GM18508 (cell line): ENCODE measurements around the gene LPCAT3.
A peak's percentile ranks its signal among the peaks of the same experiment; 100 is the strongest.

ENCODE experiments used
- ATAC-seq: cut with Tn5 transposase; IDR thresholded peaks from one replicate; pipeline ENCODE4 v1.9.1; 2021; ENCODE audit warnings: moderate number of reproducible peaks; ENCODE audit not compliant: insufficient read depth, unreplicated experiment

Gene LPCAT3

DNA sequence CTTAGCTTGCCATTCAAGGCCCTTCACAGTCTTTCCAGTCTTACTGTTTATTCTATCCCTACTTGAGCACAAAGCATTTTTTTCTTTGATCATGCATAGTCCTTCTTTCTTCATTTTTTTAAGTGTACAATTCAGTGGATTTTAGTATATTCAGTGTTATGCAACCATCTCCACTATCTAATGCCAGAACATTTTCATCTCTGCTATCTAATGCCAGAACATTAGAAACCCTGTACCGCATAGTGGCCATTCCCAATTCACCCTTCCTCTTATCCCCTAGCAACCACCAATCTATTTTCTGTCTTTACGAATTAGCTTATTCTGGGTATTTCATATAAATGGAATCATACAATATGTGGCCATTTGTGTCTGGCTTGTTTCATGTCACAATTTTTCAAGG is 13.4 kb downstream of the LPCAT3 start:
- ATAC-seq, result no peak

DNA sequence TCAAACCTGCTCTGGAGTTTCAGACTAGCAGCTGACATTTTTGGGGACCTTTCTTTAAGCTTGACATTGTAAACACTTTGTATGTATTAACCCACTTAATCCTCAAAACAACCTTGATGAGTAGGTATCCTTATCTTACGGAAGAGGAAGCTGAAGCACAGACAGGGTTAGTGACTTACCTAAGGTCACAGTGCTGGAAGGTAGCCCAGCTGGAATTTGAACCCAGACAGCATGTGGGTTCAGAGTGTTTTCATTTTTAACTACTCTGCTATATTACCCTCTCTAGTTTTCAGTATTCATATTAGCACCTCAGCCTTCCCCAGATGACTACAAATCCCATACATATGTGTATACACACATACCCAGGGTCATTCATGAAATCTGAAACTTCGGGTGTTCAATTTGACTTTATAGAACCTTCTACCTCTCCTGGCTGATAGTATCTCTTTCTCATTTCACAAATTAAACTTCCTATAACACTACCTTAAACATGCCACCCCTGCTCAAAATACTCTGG is 13.9 kb downstream of the LPCAT3 start:
- no peak for ATAC-seq

DNA sequence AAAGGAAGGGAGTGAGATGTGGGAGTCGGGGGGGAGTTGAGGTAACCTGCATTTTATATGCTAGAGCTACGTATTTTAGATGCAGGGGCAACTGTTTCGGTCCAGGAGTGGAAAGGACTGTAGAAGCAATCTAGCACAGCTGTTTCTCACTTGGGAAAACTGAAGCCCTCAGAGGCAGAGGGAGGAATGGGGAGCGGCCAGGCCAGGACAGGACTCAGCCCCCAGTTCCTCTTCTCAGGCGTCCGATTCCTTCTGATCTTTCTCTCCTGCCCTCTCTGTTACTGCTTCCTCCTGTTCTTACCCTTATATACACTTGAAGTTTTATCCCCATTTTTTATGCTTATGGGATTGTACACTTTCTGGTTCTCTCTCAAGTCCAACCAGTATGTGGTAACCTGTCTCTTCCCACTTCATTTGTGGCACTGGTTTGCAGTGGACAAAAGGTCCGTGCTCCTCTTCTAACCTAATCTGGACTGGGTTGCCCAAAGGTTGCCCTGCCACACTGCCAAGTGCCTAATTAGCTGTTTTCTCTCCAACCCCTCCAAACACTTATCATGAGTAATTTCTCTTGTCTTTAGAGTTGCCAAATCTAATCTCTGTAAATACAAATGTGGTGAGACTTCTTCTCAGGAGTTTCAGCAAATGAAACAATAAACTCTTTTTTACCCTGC is 16.2 kb downstream of the LPCAT3 start:
- no peak for ATAC-seq

DNA sequence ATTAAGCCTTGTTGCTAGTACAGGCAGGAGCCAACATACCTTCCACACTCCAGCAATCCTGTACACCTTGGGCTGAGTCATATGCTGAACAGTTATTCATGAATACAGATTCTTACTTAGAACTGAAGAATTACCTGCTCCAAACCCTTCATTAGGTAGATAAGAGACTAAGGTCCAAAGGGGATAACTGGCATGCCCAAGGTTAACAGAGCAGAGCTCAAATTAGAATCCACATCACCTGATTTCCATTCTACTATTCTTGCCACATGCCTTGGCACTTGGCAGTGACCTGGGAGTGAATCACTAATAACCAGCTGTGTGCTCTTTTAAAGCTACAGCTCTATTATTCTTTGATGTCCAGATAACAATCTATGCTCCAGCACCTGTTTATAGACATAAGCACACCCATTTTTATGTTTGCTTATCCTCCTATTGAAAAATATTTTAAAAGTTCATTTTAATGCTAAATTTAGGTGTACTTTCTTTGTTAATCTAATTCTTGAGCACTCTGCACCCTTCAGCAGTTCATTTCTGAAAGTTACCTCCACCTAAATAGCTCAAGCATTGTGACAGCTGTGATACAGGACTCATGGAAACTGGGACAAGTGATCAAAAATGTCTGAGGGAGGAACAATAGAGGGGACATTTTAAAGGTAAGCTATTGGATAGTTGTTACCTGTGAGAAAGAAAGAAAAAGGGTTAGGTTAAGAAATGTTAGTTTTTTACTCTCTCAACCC is 19.4 kb downstream of the LPCAT3 start:
- no peak for ATAC-seq

DNA sequence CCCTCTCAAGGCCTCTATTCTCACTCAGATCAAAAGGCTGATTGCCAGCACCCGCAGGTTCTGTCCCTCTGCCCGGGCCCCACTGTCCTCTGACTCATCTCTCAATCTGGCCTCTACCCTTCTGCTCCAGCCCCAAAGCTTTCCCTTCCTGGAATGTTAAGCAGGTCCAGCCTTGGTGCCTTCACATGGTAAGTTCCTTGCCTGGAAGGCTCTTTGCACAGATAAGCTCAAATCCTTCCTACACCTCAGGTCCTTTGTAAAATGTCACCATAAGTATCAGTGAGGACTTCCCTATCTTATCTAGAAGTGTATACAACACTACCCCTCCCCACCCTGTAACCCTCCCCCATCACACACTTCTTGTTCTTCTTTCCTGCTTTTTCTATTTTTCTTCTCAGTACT is 22.2 kb downstream of the LPCAT3 start:
- ATAC-seq, result no peak

DNA sequence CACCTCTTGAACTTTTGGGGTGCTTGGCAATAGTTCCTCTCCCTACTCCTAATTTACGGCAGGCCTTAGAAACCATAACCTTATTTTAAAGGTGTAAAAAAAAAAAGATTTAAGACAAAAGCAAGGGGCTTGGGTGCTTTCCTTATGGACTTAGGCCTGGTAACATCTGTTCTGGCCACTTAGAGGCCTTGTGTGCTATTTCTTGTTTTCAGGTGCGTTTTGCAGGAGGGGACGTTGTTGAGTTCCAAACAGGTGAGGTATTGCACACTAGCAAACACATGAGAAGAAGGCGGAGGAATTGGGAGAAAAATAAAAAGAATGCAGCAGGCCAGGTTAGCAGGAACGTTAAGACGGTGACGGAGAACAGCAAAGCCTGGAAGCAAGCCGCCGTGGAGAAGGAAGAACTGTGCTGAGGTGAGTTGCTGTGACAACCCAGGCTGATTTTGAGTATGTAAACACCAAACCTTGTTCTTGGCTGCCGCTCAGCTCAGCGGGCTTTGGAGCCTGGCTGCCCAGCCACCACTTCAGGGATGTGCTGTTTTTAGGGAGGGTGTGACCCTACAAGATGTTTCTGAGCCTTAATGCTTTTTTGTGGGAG is 30.2 kb downstream of the LPCAT3 start:
- no peak for ATAC-seq

DNA sequence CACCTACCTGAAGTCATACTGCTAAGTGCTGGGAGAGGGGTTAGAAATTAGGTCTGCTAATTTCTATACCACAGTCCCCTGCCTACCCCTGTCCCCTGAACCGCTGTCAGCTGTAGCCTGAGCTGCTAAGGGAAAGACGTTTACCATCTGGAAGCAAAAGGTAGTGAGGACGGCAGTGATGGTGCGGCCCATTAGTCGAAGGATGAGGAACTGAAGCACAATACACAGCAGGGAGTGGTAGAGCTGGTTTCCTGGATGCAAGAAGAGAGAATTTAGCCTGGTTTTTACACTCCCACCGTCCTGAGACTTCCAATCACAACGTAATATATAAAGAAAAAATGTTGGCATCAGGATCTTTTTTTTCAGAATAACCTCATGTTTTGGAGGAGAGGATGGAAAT is 35.7 kb downstream of the LPCAT3 start:
- no peak for ATAC-seq

DNA sequence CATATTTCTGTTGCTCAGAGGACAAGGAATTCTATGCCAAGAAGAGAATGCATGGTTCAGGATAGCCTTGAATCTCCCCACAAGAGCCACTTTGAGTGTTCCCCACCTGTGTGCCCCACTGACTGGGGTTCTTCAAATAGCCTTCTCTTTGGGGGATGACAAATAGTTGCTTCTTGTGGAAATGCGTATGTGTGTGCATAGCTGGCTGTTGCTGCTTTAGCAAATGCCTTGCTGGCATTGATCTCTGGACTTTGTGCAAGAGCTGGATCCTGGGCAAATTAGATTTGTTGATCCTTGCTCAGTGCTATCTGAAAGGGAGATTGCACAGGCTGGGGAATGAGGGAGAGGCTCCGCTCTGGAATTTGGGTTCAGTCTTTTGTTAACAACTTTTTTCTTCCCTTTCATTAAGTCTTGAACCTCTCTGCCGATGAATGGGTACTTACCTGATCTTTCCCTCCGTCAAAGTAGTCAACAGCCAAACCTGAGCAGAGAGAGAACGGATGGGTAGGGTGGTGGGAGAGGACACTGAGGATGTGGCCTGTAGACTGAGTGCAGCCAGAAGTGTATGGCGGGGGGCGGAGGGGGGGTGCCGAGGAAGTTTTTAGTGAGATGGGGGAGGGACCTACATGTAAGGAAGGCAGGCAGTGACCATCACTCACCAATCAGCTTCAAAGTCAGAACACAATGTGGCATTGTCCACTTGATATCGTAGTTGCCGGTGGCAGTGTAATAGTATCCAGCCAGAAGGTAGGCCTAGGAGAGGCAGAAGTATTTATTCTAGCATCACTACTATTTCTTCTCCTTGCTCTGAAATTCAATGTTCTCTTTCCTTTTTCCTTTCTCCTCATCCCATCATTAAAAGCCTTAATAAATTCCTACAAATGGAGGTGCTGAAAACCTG is 36.9 kb downstream of the LPCAT3 start:
- ATAC-seq, result no peak

DNA sequence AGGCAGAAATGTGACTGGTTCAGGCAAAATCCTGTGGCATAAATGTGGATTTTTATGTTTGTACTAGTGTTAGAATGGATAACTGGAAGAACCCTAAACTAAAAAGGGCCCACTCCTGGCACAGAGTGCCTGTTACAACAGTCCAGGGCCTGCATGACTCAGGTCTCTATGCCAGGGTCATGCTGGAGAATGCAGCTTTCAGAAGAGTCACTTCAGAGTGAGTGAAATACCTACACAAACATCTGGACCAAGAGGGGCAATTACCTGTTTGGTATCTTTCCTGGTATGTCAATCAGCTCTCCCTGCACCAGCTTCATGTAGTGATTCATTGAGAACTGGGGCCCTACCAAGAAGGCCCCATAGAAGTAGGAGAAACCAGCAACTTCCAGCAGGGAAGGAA is 37.5 kb downstream of the LPCAT3 start:
- ATAC-seq, result no peak

DNA sequence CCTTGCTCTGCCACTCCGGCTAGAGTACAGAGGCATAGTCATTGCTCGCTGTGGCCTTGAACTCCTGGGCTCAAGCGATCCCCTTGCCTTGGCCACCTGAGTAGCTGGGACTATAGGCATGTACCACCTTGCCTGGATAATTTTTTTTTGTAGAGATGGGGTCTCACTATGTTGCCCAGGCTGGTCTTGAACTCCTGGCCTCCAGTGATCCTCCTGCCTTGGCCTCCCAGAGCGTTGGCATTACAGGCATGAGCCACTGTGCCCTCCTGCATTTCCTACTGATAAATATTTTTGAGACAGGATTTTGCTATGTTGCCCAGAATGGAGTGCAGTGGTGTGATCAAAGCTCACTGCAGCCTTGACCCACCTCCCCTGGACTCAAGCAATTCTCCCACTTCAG is 38.2 kb downstream of the LPCAT3 start:
- no peak for ATAC-seq

DNA sequence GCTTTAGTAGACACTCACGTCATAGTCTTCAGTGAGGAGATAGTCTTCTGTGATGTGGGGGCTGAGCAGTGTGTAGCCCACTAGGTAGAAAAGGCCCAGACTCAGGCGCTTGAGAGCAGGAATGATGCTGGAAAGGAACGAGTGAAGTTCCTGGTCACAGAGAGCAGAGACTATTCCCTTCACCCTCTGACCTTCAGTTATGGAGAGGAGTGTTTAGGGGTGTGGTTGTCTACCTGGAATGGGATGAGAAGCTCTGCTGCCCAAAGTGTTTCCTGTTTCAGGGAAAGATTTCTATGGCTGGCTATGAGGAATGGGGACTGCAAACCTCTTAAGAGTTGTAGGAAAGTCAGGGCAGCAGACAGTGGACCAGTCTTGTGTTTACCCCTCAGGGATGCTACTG is 38.8 kb downstream of the LPCAT3 start:
- no peak for ATAC-seq

DNA sequence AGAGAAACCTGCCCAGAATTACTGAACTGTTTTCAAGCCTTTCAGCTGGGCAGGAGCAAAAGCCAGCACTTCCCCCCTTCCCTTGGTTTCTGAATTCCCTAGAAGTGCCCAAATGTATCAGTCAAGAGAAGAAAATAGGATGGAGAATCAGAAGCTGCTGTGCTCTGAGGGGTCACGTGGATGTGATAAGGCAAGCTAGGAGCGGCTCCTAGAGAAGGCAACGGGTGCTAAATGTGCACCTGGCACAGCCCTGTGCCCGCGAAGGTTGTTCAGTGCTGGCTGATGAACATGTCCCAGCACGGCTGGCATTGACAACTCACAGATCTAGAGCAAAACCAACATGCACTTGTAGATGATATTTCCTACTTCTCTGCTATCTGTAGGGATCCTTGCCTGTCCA is 39.3 kb downstream of the LPCAT3 start:
- no peak for ATAC-seq

DNA sequence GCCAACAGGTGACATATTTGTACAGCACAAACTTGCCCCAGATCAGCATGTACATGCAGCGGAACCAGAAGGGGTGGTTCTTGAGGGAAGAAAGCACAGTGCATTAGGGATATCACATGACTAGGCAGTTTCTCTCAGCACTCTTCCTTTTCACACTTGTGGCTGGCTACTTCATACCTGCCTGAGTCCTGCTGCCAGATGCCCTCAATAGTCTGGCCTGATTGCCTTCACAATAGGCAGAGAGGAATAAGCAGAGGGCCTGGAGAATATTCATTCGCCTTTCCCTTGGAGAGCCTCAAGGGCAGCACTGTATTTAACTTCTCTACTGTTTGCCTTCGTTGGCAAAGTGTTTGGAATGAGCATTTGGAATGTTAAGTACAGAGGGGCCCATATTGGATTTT is 39.7 kb downstream of the LPCAT3 start:
- no peak for ATAC-seq

DNA sequence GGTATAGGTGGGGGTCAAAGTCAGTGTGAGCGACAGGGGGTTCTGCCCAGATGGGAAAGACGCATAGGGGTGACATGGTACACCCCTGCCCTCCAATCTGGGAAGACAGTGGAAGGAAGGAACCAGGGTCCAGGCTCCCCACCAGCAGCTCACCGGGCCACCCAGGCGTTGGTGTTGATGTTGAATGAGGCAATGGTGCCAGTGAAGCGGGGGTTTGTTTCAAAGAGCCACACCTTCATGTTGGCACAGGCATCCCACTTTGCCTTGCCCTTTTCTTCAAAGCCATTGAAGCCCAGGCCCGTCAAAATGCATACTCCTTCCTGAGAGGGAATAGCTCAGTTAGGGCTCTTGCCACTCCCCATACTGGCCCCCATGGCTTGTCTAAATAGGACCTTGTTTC is 40.1 kb downstream of the LPCAT3 start:
- no peak for ATAC-seq

DNA sequence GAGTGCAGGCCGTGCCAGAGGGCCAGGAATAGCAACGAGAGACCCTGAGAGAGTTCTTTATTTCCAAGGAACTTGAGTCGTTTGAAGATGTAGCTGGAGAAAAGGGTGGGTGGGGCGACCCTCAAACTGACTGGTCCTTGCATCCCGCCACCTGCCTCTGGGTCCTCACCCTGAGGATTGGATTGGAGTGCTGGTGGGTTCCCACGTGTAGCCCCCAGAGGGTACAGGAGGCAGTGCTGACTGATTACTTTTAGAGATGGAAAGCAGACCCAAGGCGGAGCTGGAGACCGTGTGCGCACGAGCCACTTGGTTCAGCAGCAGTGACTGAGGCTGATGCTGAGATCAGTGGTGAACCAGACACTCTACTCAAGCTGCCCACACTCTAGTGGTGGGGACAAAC is 40.6 kb downstream of the LPCAT3 start:
- ATAC-seq, result no peak

DNA sequence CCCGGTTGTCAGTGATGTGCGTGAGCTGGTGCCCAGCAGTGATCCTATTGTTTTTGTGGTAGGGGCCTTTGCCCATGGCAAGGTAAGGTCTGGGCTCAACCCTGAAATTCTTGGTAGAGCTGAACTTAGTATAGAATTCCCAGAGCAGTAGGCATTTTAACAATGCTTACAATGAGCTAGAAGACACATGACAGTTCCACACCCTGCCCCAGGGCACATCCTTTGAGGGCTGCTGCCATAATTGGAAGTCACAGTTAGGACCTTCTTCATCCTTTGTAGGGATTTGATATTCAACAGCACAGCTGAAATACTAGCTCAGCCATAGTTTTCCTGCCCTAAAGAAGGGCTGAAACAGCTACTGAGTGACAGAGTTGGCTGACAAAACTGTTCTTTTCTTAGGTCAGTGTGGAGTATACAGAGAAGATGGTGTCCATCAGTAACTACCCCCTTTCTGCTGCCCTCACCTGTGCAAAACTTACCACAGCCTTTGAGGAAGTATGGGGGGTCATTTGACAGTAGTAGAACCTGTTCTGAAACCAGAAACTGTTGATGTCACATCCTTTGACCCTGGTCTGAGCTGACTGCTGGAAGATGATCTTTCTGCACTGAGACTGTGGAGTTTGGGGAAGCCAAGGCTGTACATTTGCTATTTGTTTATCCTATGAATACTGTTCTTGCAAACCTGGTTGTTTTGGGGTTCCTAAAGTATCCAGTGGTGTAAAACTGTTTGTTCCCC is 42.8 kb downstream of the LPCAT3 start:
- no peak for ATAC-seq

DNA sequence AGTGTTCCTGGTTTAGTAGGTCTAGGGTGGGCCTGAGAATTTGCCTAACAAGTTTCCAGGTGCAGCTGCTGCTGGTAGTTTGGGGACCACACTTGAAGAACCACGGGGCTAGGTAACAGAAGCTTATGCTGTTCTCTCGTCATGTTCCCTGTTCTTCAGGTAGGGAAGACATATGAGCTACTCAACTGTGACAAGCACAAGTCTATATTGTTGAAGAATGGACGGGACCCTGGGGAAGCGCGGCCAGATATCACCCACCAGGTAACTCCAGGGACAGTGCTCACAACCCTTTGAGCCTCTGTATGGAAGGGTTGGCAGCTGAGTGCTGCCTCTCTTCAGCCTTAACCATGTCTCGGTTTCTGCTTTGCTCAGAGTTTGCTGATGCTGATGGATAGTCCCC is 44.1 kb downstream of the LPCAT3 start:
- no peak for ATAC-seq

DNA sequence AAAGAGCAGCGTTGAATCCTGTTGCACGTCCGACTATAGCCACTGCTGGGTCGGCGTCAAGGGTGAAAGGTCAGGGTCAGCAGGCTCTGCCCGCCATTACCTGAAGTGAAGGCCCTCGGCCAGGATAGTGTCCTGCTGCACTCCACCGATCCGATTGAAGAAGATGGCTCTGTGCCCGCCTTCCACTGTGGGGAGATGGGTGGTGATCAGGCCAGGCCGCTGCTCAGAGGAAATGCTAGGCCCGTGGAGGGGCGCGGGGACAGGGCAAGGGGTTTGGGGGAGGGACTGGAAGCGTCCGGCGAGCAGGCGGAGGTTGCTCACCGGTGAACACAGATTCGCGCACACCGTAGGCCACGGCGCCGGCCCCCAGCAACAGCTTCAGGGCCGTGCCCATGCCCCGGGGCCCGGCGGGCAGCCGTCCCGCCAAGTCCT is 48.2 kb downstream of the LPCAT3 start:
- ATAC-seq, result peak; percentile 9

DNA sequence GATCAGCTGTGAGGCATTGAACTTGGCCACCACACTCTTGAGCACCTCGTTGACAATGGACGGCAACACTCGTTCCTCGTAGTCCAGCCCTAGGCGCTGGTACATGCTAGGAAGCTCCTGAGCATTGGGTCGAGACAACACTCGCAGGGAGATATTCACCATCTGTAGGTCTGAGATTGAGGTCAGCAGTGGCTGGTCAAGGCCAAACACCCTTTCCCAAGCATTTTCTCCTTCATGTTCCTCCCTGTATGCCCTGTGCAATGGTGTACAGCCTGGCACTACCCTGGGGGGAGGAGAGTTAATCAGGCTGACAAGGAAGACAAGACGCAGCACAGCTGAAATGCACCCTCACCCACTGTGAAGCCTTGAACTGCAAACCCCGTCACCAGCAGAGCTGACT is 49.9 kb downstream of the LPCAT3 start:
- no peak for ATAC-seq

DNA sequence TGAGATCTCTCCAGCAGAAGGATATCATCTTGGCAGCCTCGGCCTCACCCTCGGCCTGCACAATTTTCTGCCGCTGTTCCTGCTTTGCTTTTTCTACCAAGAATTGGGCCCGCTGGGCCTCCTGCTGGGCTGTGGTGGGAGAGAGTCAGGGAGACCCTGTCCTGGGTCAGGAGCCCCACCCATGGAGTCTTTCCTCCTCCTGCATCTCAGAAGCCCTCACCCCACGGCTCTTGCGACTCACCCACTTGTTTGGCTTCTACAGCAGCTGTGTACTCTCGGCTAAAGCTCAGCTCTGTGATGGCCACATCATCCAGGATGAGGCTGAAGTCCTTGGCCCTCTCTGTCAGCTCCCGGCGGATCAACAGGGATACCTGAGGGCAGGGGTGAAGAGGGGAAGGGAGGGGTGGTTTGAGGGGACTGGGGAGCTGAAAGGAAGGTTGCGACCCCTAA is 50.6 kb downstream of the LPCAT3 start:
- ATAC-seq, result no peak
